ENCODE measurements around the gene ASB5.

Gene ASB5

DNA sequence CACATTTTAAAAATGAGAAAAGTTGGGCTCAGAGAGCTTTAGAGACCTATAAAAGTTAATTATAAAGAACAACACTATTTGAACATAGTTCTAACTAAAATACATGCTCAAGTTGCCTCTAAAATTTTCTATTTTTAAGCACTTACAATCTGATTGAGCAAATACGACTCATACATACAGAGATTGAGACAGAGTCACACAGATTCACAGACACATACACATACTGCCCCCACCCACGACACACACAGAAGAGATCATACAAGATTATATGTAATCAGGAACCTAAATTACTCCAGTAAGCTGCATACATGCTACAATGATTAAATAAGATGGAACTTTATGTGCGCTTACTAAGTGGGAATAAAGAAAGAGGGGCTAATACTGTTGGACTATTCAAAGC lies 2.7 kb upstream of the ASB5 start:
- H3K9me3 Mint-ChIP-seq: no peaks in the 10 kb centered on the region
- DNase-seq (no peak), ATAC-seq (replicated peaks) (no peak)
- no peak overlapping the region for H3K27ac Mint-ChIP-seq
- no peaks in the 10 kb centered on the region for H3K4me1 Mint-ChIP-seq (ENCODE audit: low read depth in 2 of 2)
- peaks cover 8 to 17% of the 10 kb centered on the region in 2 donors for H3K27me3 Mint-ChIP-seq
- H3K36me3 Mint-ChIP-seq (ENCODE audit: insufficient read depth): no peaks in the 10 kb centered on the region
- H3K4me3 Mint-ChIP-seq: no peak overlapping the region

GRCh38 chr4:176270669-176271068 lies 1.6 kb upstream of the ASB5 start:
- H3K27ac Mint-ChIP-seq: no peak overlapping the region
- peaks cover 4 to 12% of the 10 kb centered on the region in 2 donors for H3K27me3 Mint-ChIP-seq
- no peak for DNase-seq
- H3K4me3 Mint-ChIP-seq: no peak overlapping the region
- H3K9me3 Mint-ChIP-seq: no peaks in the 10 kb centered on the region
- ATAC-seq (replicated peaks): no peak
- no peaks in the 10 kb centered on the region for H3K36me3 Mint-ChIP-seq (ENCODE audit: insufficient read depth)
- H3K4me1 Mint-ChIP-seq (ENCODE audit: low read depth in 2 of 2): no peaks in the 10 kb centered on the region

- ATAC-seq (replicated peaks) (no peak), DNase-seq (no peak)
- no peaks in the 10 kb centered on the region for H3K36me3 Mint-ChIP-seq (ENCODE audit: insufficient read depth)
- H3K4me1 Mint-ChIP-seq (ENCODE audit: low read depth in 2 of 2): no peaks in the 10 kb centered on the region
- no peak overlapping the region for H3K27ac Mint-ChIP-seq
- no peaks in the 10 kb centered on the region for H3K9me3 Mint-ChIP-seq
- H3K4me3 Mint-ChIP-seq: no peak overlapping the region
- peaks cover 0 to 5% of the 10 kb centered on the region in 2 donors for H3K27me3 Mint-ChIP-seq
These were observed 3.0 kb downstream of the ASB5 start for GRCh38 chr4:176266026-176266425.

- DNase-seq (no peak), ATAC-seq (replicated peaks) (no peak)
- peaks cover 0 to 15% of the 10 kb centered on the region in 2 donors for H3K27me3 Mint-ChIP-seq
- H3K27ac Mint-ChIP-seq: no peak overlapping the region
- no peak overlapping the region for H3K4me3 Mint-ChIP-seq
- H3K4me1 Mint-ChIP-seq (ENCODE audit: low read depth in 2 of 2): no peaks in the 10 kb centered on the region
- peaks cover 3% of the 10 kb centered on the region for H3K36me3 Mint-ChIP-seq (ENCODE audit: insufficient read depth)
- H3K9me3 Mint-ChIP-seq: no peaks in the 10 kb centered on the region
These were observed 6.8 kb downstream of the ASB5 start for GRCh38 chr4:176262243-176262642.

GRCh38 chr4:176261481-176261880 lies 7.5 kb downstream of the ASB5 start:
- ATAC-seq (replicated peaks): no peak
- no peak for DNase-seq
- Mint-ChIP-seq H3K4me1 (ENCODE audit: low read depth in 2 of 2) (no peaks in the 10 kb centered on the region), H3K9me3 (no peaks in the 10 kb centered on the region), H3K36me3 (ENCODE audit: insufficient read depth) (peaks cover 3% of the 10 kb centered on the region), H3K4me3 (no peak overlapping the region), H3K27me3 (peaks cover 0 to 15% of the 10 kb centered on the region in 2 donors), H3K27ac (no peak overlapping the region)

- Mint-ChIP-seq H3K27ac (no peak overlapping the region), H3K4me1 (ENCODE audit: low read depth in 2 of 2) (no peaks in the 10 kb centered on the region), H3K27me3 (peaks cover 0 to 15% of the 10 kb centered on the region in 2 donors), H3K36me3 (ENCODE audit: insufficient read depth) (peaks cover 3% of the 10 kb centered on the region), H3K4me3 (no peak overlapping the region), H3K9me3 (no peaks in the 10 kb centered on the region)
- no peak for DNase-seq
- ATAC-seq (replicated peaks): no peak
These were observed 8.0 kb downstream of the ASB5 start for GRCh38 chr4:176261018-176261417.

GRCh38 chr4:176259330-176260090 lies 9.5 kb downstream of the ASB5 start:
- H3K9me3 Mint-ChIP-seq: no peaks in the 10 kb centered on the region
- ATAC-seq (replicated peaks) (no peak), DNase-seq (no peak)

GRCh38 chr4:176258135-176258534 lies 10.9 kb downstream of the ASB5 start:
- peaks cover 3% of the 10 kb centered on the region for H3K36me3 Mint-ChIP-seq (ENCODE audit: insufficient read depth)

More at GRCh38 chr4:176259330-176260090, 9.5 kb downstream of the ASB5 start:
- peaks cover 3% of the 10 kb centered on the region for H3K36me3 Mint-ChIP-seq (ENCODE audit: insufficient read depth)
- H3K4me1 Mint-ChIP-seq (ENCODE audit: low read depth in 2 of 2): no peaks in the 10 kb centered on the region
- H3K27ac Mint-ChIP-seq: no peak overlapping the region
- H3K4me3 Mint-ChIP-seq: no peak overlapping the region
- peaks cover 11 to 22% of the 10 kb centered on the region in 2 donors for H3K27me3 Mint-ChIP-seq

GRCh38 chr4:176256921-176257320 lies 12.1 kb downstream of the ASB5 start:
- Mint-ChIP-seq H3K27me3 (peaks cover 19 to 27% of the 10 kb centered on the region in 2 donors), H3K36me3 (ENCODE audit: insufficient read depth) (peaks cover 3% of the 10 kb centered on the region), H3K4me3 (no peak overlapping the region), H3K27ac (no peak overlapping the region), H3K9me3 (no peaks in the 10 kb centered on the region), H3K4me1 (ENCODE audit: low read depth in 2 of 2) (no peaks in the 10 kb centered on the region)
- DNase-seq: no peak
- no peak for ATAC-seq (replicated peaks)

More at GRCh38 chr4:176258135-176258534, 10.9 kb downstream of the ASB5 start:
- ATAC-seq (replicated peaks) (no peak), DNase-seq (no peak)
- no peak overlapping the region for H3K27ac Mint-ChIP-seq
- H3K27me3 Mint-ChIP-seq: peaks cover 19 to 27% of the 10 kb centered on the region in 2 donors
- no peak overlapping the region for H3K4me3 Mint-ChIP-seq
- H3K9me3 Mint-ChIP-seq: no peaks in the 10 kb centered on the region
- H3K4me1 Mint-ChIP-seq (ENCODE audit: low read depth in 2 of 2): no peaks in the 10 kb centered on the region

- DNase-seq (no peak), ATAC-seq (replicated peaks) (no peak)
- no peak overlapping the region for H3K4me3 Mint-ChIP-seq
- no peak overlapping the region for H3K27ac Mint-ChIP-seq
- no peaks in the 10 kb centered on the region for H3K36me3 Mint-ChIP-seq (ENCODE audit: insufficient read depth)
- H3K27me3 Mint-ChIP-seq: peaks cover 6 to 8% of the 10 kb centered on the region in 2 donors
- H3K9me3 Mint-ChIP-seq: no peaks in the 10 kb centered on the region
- no peaks in the 10 kb centered on the region for H3K4me1 Mint-ChIP-seq (ENCODE audit: low read depth in 2 of 2)
These were observed 26.2 kb downstream of the ASB5 start for GRCh38 chr4:176242764-176243347.

- Mint-ChIP-seq H3K27me3 (peaks cover 8% of the 10 kb centered on the region in 2 donors), H3K4me3 (no peak overlapping the region), H3K9me3 (no peaks in the 10 kb centered on the region), H3K4me1 (ENCODE audit: low read depth in 2 of 2) (no peaks in the 10 kb centered on the region), H3K27ac (no peak overlapping the region), H3K36me3 (ENCODE audit: insufficient read depth) (no peaks in the 10 kb centered on the region)
- ATAC-seq (replicated peaks) (no peak), DNase-seq (no peak)
These were observed 27.3 kb downstream of the ASB5 start for GRCh38 chr4:176241703-176242102.

GRCh38 chr4:176238826-176239225 lies 30.2 kb downstream of the ASB5 start:
- Mint-ChIP-seq H3K9me3 (no peaks in the 10 kb centered on the region), H3K4me3 (no peak overlapping the region), H3K4me1 (ENCODE audit: low read depth in 2 of 2) (no peaks in the 10 kb centered on the region), H3K27ac (no peak overlapping the region), H3K27me3 (peaks cover 9 to 18% of the 10 kb centered on the region in 2 donors), H3K36me3 (ENCODE audit: insufficient read depth) (no peaks in the 10 kb centered on the region)
- no peak for DNase-seq
- ATAC-seq (replicated peaks): no peak

DNA sequence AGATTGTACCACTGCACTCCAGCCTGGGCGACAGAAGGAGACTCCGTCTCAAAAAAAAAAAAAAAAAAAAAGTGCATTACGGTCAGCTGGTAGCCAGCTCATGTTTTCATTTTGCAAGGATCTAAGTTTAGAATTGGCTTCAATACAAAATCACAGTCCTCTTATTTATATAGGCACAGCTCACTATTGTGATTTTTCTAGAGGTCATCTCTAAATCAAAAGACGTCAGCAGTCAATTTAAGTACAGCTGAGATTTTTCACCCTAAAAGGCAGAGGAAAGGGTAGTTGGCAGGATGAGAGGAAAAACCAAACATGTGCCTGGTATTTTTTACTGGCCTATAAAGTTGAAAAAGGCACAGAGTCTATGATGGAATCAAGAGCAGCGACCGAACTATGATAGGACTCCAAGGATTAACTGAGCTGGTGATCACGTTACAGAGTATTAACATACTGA lies 30.8 kb downstream of the ASB5 start:
- H3K27ac Mint-ChIP-seq: no peak overlapping the region
- no peak for ATAC-seq (replicated peaks)
- H3K4me3 Mint-ChIP-seq: no peak overlapping the region
- no peaks in the 10 kb centered on the region for H3K9me3 Mint-ChIP-seq
- no peaks in the 10 kb centered on the region for H3K4me1 Mint-ChIP-seq (ENCODE audit: low read depth in 2 of 2)
- no peaks in the 10 kb centered on the region for H3K36me3 Mint-ChIP-seq (ENCODE audit: insufficient read depth)
- H3K27me3 Mint-ChIP-seq: peaks cover 16 to 22% of the 10 kb centered on the region in 2 donors
- DNase-seq: no peak

GRCh38 chr4:176236946-176237345 lies 32.1 kb downstream of the ASB5 start:
- Mint-ChIP-seq H3K36me3 (ENCODE audit: insufficient read depth) (no peaks in the 10 kb centered on the region), H3K4me1 (ENCODE audit: low read depth in 2 of 2) (no peaks in the 10 kb centered on the region), H3K4me3 (no peak overlapping the region), H3K9me3 (no peaks in the 10 kb centered on the region), H3K27ac (no peak overlapping the region), H3K27me3 (peaks cover 22 to 27% of the 10 kb centered on the region in 2 donors)
- DNase-seq: no peak
- no peak for ATAC-seq (replicated peaks)

Data from effector memory CD8-positive, alpha-beta T cell (primary cell).